K562 (cell line): Measurements from ENCODE around the gene PPP1R13B. TPM values are rescaled to one million over a fixed set of nuclear protein-coding genes. Genes with fewer than 3 reads are reported as not detected.
A peak's percentile ranks its signal among the peaks of the same experiment; 100 is the strongest.

Experiments used
- BRD9 ChIP-seq: fragments of 450-650 bp; IDR thresholded peaks from 2 replicates; pipeline ENCODE4 v1.6.1; 2018; ENCODE audit warnings: low read depth; ENCODE audit not compliant: partially characterized antibody
- CBX8 ChIP-seq: fragments of 200-600 bp; sonication (generic); IDR thresholded peaks from 2 replicates; pipeline ENCODE4 v1.6.1; 2012; ENCODE audit warnings: borderline replicate concordance, mixed run types, low read depth, mild to moderate bottlenecking, moderate library complexity, mixed read lengths, low read length, control low read depth, inconsistent platforms; ENCODE audit not compliant: poor library complexity, severe bottlenecking; ENCODE audit errors: extremely low read depth
- FOXJ3 ChIP-seq: sonication (generic); formaldehyde crosslinking; IDR thresholded peaks from 2 replicates; pipeline ENCODE4 v1.4.0; 2020; ENCODE audit warnings: mild to moderate bottlenecking, missing genetic modification reagents
- HCFC1 ChIP-seq: IDR thresholded peaks from 2 replicates; pipeline ENCODE4 v1.6.1; 2012; ENCODE audit warnings: low read depth, low read length, improper control_type of control experiment
- SLC30A9 ChIP-seq: fragments of 250-450 bp; sonication (Bioruptor Pico); IDR thresholded peaks from 2 replicates; pipeline ENCODE4 v1.8.0; 2022; ENCODE audit warnings: mild to moderate bottlenecking, moderate library complexity
- SMAD1 ChIP-seq: fragments of 150-350 bp; IDR thresholded peaks from 2 replicates; pipeline ENCODE4 v1.6.1; 2014; ENCODE audit warnings: low read length, low read depth; ENCODE audit not compliant: partially characterized antibody
- SRSF9 ChIP-seq: fragments of 200-400 bp; formaldehyde crosslinking; IDR thresholded peaks from 2 replicates; pipeline ENCODE4 v1.6.1; 2017; ENCODE audit warnings: low read depth, low read length, borderline replicate concordance
- TEAD4 ChIP-seq, 2 experiments: sonication (generic) in 1 of 2; formaldehyde crosslinking in 1 of 2; IDR thresholded peaks; 2 replicates each; pipeline versions ENCODE4 v1.6.1 to v1.8.0; 2012 to 2022; ENCODE audit warnings: borderline replicate concordance in 1 of 2, inconsistent platforms in 1 of 2, low read length in 1 of 2, mild to moderate bottlenecking in 1 of 2, missing genetic modification reagents in 1 of 2
- TRIM24 ChIP-seq, 2 experiments: fragments of 450-650 bp; IDR thresholded peaks; 2 replicates each; pipeline ENCODE4 v1.6.1; 2016
- YY1 ChIP-seq, 3 experiments: IDR thresholded peaks; 2 replicates each; pipeline ENCODE4 v1.6.1; 2011; ENCODE audit warnings: low read length in 2 of 3, mild to moderate bottlenecking in 2 of 3, moderate library complexity in 2 of 3, borderline replicate concordance in 1 of 3, control low read depth in 1 of 3, low read depth in 1 of 3; ENCODE audit not compliant: insufficient read depth in 3 of 3, insufficient replicate concordance in 2 of 3, control insufficient read depth in 1 of 3, insufficient read length in 1 of 3; ENCODE audit errors: extremely low read depth in 1 of 3
- ZKSCAN3 ChIP-seq: fragments of 250-450 bp; sonication (Bioruptor Pico); IDR thresholded peaks from 2 replicates; pipeline ENCODE4 v1.4.0; 2020
- polyA plus RNA-seq, 8 experiments: library from polyadenylated mRNA; depleted of rRNA in 4 of 8; stranded (reverse) in 5 of 8; unstranded in 3 of 8; fragments of >200 nt; fragmentation: Nextera tagmentation in 2 of 8; fragmentation: Illumina TruSeq in 1 of 8; extraction: Ambion mirVana in 2 of 8; extraction: Trizol in 1 of 8; gene quantifications; 2 replicates each; pipeline versions ENCODE4 v1.2.1 to v1.2.3, GENCODE V29; 2011 to 2014; ENCODE audit warnings: inconsistent platforms in 1 of 8, missing spikeins in 1 of 8
- total RNA-seq, 7 experiments: library from RNA; depleted of rRNA in 6 of 7; stranded (reverse); fragments of >200 nt in 6 of 7; fragmentation: Illumina TruSeq in 2 of 7; extraction: Trizol in 2 of 7; gene quantifications; 2 replicates each; pipeline versions ENCODE4 v1.2.1 to v1.2.3, GENCODE V29; 2011 to 2021; ENCODE audit warnings: low replicate concordance in 1 of 7
- TF ChIP-seq, protein P1 (sequence below): sonication (generic); formaldehyde crosslinking; IDR thresholded peaks from 2 replicates; pipeline ENCODE4 v1.8.0; 2023; ENCODE audit warnings: mild to moderate bottlenecking, missing genetic modification reagents
- TF ChIP-seq, protein P2 (sequence below): fragments of 450-650 bp; formaldehyde crosslinking; IDR thresholded peaks from 2 replicates; pipeline ENCODE4 v1.4.0; 2020; ENCODE audit warnings: mild to moderate bottlenecking, moderate library complexity
- TF ChIP-seq, protein P3 (sequence below): fragments of 250-450 bp; sonication (Bioruptor Pico); IDR thresholded peaks from 2 replicates; pipeline ENCODE4 v1.4.0; 2020; ENCODE audit warnings: borderline replicate concordance
- TF ChIP-seq, protein P4 (sequence below): fragments of 150-350 bp; IDR thresholded peaks from 2 replicates; pipeline ENCODE4 v1.6.1; 2014; ENCODE audit warnings: low read depth, mild to moderate bottlenecking, low read length, borderline replicate concordance

Gene PPP1R13B
- total and polyA plus RNA-seq, 9 of the 15 experiments (the other 6 are each of a cell fraction or from before 2014, with no cell fraction given) = 0.03 to 1.7 (median 0.15) TPM

DNA sequence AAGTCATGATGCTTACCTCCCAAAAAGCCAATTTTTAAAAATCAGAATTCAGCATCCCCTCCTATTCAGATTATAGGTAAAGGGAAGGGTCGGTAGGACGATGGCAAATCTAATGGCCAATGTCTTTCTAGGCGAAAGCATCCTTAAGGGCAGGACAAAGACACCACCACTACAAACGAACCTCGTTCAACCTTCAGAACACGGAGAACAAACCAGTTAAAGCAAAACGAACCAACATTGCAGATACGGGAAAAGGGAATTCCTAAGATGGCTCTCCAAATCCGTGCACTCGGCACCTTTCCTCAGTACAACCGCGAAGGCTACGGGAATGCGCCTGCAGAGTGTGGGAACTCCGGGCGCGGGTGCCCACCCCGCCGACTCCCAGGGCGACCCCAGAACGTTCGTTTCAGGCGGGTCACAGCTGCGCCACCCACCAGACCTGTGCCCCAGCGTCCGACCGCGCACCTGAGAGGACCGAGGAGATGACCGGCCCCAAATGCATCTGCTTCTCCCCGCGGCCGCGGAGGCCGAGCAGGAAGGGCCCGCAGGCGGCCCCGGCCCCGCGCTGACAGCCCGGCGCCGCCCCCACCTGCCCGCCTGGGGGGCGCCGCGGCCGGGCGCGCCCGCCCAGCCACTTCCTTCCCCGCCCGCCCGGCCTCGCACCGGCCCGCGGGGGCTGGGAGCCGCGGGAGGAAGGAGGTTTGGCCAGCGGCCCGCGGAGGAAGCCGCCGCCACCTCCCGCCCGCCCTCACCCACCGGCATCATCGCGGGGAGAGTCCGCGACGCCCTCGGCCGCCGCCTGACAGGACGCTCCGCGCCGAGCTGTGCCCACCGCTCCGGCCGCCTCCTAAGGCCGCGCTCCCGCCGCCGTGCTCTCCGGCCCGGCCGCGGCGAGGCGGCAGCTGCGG is 578 bp downstream of the PPP1R13B start (continued):
- TF ChIP-seq FOXJ3 (CRISPR knock-in tag) (no peak), TRIM24 (IDR thresholded peaks at IDR 0.05) (no peak), SLC30A9 (CRISPR knock-in tag) (no peak), HCFC1 (no peak), SRSF9 (no peak), TEAD4 (IDR thresholded peaks at IDR 0.05; ENCODE audit: low read length) (no peak), TEAD4 (CRISPR knock-in tag; IDR thresholded peaks at IDR 0.05; ENCODE audit: borderline replicate concordance) (no peak), BRD9 (no peak), CBX8 (peak; percentile 4), SMAD1 (no peak), ZKSCAN3 (CRISPR knock-in tag) (no peak), YY1 (IDR thresholded peaks at IDR 0.05; ENCODE audit: borderline replicate concordance in 1 of 3, control insufficient read depth in 1 of 3, extremely low read depth in 1 of 3, insufficient read depth in 3 of 3, insufficient read length in 1 of 3, insufficient replicate concordance in 2 of 3, low read depth in 1 of 3, low read length in 2 of 3) (no peak)
- TF ChIP-seq, protein P1, sequence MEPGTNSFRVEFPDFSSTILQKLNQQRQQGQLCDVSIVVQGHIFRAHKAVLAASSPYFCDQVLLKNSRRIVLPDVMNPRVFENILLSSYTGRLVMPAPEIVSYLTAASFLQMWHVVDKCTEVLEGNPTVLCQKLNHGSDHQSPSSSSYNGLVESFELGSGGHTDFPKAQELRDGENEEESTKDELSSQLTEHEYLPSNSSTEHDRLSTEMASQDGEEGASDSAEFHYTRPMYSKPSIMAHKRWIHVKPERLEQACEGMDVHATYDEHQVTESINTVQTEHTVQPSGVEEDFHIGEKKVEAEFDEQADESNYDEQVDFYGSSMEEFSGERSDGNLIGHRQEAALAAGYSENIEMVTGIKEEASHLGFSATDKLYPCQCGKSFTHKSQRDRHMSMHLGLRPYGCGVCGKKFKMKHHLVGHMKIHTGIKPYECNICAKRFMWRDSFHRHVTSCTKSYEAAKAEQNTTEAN = no peak
- TF ChIP-seq, protein P2, sequence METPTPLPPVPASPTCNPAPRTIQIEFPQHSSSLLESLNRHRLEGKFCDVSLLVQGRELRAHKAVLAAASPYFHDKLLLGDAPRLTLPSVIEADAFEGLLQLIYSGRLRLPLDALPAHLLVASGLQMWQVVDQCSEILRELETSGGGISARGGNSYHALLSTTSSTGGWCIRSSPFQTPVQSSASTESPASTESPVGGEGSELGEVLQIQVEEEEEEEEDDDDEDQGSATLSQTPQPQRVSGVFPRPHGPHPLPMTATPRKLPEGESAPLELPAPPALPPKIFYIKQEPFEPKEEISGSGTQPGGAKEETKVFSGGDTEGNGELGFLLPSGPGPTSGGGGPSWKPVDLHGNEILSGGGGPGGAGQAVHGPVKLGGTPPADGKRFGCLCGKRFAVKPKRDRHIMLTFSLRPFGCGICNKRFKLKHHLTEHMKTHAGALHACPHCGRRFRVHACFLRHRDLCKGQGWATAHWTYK (CRISPR knock-in tag) = no peak
- TF ChIP-seq, protein P3, sequence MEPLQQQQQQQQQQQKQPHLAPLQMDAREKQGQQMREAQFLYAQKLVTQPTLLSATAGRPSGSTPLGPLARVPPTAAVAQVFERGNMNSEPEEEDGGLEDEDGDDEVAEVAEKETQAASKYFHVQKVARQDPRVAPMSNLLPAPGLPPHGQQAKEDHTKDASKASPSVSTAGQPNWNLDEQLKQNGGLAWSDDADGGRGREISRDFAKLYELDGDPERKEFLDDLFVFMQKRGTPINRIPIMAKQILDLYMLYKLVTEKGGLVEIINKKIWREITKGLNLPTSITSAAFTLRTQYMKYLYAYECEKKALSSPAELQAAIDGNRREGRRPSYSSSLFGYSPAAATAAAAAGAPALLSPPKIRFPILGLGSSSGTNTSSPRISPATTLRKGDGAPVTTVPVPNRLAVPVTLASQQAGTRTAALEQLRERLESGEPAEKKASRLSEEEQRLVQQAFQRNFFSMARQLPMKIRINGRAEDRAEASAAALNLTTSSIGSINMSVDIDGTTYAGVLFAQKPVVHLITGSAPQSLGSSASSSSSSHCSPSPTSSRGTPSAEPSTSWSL = no peak
- TF ChIP-seq, protein P4, sequence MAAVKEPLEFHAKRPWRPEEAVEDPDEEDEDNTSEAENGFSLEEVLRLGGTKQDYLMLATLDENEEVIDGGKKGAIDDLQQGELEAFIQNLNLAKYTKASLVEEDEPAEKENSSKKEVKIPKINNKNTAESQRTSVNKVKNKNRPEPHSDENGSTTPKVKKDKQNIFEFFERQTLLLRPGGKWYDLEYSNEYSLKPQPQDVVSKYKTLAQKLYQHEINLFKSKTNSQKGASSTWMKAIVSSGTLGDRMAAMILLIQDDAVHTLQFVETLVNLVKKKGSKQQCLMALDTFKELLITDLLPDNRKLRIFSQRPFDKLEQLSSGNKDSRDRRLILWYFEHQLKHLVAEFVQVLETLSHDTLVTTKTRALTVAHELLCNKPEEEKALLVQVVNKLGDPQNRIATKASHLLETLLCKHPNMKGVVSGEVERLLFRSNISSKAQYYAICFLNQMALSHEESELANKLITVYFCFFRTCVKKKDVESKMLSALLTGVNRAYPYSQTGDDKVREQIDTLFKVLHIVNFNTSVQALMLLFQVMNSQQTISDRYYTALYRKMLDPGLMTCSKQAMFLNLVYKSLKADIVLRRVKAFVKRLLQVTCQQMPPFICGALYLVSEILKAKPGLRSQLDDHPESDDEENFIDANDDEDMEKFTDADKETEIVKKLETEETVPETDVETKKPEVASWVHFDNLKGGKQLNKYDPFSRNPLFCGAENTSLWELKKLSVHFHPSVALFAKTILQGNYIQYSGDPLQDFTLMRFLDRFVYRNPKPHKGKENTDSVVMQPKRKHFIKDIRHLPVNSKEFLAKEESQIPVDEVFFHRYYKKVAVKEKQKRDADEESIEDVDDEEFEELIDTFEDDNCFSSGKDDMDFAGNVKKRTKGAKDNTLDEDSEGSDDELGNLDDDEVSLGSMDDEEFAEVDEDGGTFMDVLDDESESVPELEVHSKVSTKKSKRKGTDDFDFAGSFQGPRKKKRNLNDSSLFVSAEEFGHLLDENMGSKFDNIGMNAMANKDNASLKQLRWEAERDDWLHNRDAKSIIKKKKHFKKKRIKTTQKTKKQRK = no peak
- TF ChIP-seq, all 486 proteins: peak for 4
